Fibroblast of skin of left biceps (primary cell): ENCODE measurements around the gene FAM83E.

Experiments
- DNase-seq, 2 experiments: peaks; one replicate each; pipeline ENCODE4 v3.0.0-alpha.2; 2013; ENCODE audit warnings: low read depth in 2 of 2

Gene FAM83E

DNA sequence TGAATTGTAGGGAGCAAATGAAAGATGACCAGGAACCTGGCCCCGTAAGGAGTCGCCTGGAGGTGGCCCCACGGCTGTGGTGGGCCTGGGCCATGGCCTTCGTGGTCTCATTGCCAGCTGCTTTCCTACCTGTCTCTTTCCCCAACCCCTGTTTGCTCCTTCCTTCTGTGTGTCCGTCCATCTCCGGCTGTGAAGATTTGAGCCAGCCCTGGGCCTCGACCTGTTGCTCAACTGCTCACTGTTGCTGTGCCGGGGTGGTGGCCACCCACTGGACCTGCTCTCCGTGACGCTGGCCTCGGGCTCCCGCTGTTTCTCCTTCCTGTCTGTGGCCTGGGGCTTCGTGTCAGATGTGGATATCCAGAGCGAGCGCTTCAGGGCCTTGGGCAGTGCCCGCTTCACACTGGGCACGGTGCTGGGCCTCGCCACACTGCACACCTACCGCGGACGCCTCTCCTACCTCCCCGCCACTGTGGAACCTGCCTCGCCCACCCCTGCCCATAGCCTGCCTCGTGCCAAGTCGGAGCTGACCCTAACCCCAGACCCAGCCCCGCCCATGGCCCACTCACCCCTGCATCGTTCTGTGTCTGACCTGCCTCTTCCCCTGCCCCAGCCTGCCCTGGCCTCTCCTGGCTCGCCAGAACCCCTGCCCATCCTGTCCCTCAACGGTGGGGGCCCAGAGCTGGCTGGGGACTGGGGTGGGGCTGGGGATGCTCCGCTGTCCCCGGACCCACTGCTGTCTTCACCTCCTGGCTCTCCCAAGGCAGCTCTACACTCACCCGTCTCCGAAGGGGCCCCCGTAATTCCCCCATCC lies 13.8 kb upstream of the FAM83E start:
- no peak for DNase-seq

DNA sequence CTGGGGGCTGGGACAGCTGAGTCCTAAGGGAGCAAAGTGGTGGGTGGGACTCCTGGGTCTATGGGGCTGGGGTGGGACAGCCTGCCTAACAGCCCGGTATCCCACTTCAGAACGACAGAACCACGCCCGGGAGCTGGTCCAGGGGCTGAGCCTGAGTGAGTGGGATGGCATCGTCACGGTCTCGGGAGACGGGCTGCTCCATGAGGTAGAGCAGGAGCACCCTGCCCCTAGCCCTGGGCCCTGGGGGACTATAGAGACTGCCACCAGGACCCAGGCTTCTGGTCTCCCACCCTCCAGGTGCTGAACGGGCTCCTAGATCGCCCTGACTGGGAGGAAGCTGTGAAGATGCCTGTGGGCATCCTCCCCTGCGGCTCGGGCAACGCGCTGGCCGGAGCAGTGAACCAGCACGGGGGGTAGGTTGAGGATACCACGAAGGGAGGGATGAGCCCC lies 13.0 kb upstream of the FAM83E start:
- DNase-seq: no peak

DNA sequence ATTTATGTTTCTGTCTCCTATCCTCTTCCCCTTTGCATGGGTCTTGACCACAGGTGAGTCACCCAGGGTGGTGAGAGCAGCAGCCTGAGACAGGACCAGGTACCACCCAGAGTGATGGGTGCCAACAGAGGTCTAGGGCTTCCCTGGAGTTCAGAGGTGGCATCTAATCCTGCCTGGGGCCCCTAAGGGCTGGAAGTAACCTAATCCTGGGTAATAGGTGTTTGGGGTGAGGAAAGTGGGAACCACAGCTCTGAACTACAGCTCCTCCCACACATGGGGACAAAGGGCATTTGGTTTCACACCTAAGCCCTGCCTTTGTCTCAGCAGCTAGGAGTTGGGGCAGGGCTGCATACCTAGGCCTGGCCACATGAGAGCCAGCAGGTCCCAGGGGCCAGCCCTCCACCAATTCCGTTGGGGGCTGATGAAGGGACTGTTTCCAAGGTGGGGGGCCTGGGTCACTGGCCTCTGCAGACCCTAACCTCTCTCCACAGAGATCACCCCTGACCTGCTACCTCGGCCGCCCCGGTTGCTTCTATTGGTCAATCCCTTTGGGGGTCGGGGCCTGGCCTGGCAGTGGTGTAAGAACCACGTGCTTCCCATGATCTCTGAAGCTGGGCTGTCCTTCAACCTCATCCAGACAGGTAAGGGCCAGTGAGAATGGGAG lies 12.5 kb upstream of the FAM83E start:
- no peak for DNase-seq

DNA sequence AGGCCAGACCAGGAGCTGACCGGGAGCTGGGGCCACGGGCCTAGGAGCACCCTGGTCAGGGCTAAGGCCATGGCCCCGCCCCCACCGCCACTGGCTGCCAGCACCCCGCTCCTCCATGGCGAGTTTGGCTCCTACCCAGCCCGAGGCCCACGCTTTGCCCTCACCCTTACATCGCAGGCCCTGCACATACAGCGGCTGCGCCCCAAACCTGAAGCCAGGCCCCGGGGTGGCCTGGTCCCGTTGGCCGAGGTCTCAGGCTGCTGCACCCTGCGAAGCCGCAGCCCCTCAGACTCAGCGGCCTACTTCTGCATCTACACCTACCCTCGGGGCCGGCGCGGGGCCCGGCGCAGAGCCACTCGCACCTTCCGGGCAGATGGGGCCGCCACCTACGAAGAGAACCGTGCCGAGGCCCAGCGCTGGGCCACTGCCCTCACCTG lies 11.0 kb upstream of the FAM83E start:
- no peak for DNase-seq

DNA sequence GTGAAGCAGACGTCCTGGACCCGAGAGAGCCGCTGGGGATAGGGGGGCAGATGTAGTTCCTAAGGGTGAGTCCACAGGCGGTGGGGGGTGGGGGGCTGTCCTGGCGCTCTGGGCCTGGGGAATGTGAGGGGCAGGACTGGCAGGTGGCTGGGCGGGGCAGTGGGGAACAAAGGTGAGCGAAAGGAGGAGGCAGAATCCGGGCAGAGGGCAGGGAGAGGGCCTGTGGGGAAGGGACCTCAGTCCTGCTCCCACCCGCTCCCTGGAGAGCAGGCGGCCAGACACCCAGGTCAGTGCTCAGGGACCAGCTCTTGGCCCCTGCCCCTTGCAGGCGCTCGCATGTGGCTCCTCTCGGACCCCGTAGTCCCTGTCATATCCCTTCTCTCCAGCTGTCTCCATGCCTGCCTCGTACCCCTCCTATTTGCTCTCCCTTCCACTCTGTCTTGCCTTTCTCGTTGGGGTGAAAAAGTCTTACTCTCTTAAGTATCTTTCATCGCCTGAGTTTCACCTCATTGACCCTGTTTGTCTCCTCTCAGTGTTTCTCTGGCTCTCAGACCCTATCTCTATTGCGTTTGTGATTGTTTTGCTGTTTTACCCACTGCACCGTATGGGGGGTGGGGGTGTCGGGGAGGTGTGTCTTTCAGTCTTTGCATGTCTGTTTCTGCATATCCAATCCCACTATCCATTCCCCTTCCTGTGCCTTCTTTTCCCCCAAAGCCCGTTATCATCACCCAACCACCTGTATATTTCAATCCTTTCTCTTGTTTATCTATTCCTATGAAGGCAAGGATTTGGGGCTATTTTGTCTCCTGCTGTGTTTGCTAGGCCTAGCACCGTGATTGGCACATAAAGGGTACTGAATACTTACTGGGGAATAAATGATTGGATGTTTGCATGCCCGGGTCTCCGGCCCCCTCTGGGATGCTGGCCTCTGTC lies 10.2 kb upstream of the FAM83E start:
- no peak for DNase-seq

DNA sequence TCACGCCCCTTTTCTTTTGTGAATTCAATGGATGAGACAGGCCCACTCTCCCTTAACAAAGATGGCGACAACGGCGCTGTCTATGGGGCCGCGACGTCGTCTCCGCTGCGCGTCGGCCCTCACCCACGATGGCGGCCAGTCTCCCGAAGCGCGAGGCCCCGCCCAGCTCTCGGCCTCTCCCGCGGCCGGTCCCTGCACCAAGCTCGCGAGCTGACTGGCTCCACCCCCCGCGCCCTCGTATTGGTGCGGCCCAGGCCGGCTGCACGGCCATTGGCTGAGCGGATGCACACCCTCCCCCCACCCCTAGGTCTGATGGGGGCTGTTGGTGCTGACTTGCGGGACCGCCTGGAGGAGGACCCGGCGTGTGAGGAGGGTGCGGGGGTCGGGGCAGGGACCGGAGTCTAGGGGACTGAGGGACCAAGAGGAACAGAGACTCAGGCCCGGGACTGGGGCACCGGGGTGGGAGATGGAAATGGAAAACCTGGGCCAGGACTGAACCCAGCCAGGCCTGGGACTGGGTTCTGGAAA lies 9.3 kb upstream of the FAM83E start:
- DNase-seq: peak; percentile 94 to 96

DNA sequence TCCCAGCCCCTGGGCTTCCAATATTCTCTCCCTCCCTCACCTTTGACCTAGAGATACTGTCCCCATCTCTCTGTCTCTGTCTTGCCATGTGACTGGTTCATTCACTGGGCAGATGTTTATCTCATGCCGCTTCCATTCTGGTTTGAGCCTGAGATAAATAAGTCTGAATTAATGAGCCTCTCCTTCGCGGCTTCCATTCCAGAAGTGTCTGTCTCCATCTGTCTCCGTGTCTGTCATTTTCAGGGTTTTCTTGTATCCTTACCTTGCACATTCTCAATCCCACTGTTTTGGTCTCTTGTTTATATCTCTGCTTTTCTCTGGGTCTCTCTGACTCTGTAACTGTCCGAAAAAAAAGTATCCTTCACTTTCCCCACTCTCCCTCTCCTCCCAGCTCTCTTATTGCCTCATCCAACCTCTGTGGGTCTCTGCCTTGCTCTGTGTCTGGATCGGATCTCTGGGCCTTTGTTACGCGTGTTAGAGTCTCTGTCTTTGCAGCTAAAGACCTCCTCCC lies 8.7 kb upstream of the FAM83E start:
- no peak for DNase-seq

DNA sequence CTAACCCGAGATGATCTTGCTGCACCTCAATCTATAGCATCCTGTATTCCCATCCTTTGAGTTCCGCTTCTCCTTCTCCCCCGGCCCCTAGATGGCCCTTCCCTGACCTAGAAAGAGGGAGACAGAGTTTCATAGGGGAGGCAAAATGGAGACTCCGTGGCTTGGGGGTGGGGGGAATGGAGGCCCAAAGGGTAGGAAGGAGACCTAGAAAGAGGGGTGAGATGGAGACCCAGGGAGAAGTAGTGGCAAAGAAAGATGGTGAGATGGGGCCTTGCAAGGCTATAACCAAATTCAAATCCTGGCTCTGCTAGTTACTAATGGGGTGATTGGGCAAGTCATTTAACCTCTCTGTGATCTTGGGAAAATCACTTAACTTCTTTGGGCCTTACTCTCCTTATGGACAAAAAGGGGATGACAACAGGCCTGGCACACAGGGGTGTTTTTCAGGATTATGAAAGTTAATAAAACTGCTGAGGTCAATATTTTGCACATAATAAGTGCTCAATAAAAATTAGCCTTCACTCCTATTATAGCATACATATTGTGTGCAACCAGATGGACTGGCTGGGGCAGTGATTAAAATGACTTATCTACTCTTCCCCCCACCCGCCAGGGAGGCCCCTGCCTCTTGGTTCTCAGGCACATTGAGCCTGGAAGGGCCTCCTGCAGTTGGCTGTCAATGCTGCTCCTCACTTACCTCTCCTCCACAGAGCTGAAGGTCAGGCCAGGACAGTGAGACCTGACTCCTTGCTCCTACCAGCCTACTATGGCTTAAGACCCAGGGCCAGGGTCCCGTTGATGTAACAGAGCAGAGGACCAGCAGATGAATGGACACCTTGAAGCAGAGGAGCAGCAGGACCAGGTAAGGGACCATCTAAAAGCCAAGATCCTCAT lies 5.1 kb upstream of the FAM83E start:
- no peak for DNase-seq

DNA sequence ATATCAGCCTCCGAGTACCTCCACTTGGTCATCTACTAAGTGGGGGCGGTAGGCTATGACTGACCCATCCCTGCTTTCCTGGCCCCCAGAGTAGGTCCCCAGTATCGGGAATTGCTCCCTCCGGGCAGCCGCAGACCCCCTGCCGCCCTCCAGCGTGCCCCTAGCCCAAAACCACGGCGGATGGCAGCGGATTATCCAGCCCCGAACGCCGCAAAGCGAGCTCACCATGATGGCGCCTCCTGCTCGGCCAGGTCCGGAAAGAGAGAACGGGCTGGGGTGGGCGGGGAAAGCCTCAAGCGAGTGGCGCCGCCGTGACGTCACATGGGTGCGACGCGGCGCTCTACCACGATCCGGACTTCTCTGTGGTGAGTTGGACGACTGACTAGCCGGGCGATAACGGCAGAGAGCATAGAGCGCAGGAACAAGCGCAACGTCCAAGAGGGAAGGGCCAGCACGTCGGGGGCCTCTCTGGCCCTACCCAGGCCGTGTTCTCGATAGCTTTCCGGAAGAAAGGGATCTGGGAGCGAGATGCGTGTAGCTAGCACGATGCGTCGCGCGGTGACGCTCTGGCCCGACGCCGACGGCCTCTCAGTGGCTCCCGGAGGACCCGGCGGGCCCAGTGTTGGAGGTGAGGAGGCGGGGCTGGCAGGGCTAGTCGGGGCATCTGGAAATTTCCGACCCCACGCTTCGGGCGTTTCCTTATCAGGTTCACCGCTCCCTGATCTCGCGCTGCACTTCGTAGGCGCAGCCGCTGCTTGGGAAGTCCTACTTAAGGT lies 4.2 kb upstream of the FAM83E start, which contains the start of the genes RPL18 and SPHK2:
RPL18 (minus strand) TSS at position 263 of the 776 bp plus-strand sequence; CDS start at position 228, 35 bp downstream.
SPHK2 (plus strand) TSS at position 591 of the 776 bp plus-strand sequence. CDS start 1,009 bp downstream, outside the sequence.
- DNase-seq: peak; percentile 99 to 100

DNA sequence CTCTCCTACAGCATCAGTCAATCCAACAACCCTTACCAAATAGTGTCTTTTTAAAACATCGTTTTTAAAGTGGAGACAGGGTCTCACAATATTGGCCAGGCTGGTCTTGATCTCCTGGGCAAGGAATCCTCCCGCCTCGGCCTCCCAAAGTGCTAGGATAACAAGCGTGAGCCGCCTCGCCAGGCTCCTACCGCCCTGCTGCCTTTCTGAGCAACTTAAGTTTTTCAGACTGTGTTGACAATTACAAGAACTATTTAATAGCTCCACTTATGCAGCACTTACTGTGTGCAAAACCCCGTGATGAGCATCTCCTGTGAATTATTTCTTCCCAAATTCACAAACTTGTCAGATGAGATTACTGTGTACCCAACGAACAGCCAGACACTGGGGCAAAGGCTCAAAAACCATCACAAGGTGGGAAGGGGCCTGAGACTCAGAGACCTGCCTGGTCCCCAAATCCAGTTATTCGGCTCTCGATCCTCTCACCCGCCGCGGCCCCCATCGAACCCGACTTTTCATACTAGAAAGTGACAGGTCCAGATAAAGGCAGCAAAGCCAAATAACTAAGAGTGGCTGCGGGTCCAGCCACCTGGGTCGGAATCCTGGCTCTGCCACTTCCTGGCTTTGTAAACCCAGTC lies 3.5 kb upstream of the FAM83E start:
- DNase-seq: no peak

DNA sequence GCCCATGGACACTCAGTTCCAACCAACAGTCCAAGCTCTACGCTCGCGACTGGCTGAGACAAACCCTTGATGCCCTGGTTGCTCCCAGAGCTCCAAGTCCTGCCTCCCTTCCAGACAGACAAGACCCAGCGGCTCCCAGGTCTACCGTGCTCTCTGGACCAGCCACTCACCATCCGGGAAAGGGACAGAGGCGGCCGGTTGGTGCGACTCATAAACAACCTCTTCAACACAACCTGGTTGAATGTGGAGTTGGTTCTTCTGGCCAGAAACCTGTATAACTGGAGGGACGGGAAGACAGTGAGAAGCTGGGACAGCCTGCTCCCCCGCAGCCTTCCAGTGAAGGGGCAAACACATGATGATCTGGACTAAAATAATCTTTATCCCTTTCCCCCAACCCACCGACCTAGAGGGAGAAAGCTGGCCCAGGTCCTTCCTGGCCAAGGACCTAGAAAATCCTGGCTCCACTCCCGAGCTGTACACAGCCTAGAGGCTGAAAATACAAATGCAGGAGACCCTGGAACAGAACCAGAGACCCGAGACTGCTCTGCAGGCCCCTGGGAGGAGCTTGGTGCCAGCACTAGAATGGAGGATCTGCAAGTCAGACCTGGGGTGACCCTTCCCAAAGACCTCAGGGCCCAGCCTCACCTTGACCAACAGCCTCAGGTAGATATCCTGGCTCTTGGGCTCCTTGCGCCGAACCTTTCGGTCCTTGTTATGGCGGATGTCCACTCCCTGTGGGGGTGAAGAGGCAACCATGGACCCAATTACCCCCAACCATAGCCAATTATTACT lies 2.5 kb upstream of the FAM83E start:
- no peak for DNase-seq

DNA sequence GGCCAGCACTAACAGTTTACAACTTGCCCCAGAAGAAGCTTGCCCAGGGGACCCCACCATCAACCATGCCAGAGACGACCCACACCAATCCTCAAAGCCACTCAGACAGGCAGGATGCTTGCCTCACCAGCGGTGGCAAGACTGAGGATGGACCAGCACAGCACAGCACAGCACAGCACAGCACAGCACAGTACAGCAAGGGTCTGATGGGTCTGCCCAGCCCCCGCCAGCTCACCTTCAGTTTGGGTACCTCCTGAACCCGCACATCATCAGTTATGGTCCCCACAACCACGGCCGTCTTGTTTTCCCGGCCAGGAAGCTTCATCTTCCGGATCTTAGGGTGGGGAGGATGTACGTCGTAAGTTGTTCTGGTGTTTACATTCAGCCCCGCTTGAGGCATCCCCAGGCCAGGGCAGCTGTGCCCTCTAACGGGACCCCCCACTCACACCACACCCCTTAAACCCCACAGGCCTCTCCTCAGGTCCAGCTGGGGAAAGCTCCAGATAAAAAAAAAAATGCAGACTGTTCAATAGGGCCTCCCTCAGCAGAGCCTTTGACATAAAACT lies 1.7 kb upstream of the FAM83E start:
- no peak for DNase-seq

DNA sequence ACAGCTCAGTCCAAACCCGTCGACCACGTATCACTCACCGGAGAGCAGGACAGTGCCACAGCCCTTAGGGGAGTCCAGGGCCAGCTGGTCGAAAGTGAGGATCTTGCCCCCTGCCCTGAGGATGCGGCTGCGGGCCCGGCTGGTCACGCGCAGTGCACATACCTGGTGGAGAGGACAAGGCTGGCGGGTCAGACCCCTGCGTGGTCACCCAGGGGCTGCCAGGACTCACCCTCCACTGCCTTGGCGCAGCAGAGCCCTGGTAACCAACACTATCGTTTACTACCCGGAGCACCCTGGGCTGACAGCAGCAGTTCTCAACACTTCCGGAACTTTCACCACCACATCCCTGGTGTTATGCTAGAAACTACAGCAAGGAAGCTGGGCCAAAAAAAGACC lies 1.2 kb upstream of the FAM83E start:
- DNase-seq: no peak

DNA sequence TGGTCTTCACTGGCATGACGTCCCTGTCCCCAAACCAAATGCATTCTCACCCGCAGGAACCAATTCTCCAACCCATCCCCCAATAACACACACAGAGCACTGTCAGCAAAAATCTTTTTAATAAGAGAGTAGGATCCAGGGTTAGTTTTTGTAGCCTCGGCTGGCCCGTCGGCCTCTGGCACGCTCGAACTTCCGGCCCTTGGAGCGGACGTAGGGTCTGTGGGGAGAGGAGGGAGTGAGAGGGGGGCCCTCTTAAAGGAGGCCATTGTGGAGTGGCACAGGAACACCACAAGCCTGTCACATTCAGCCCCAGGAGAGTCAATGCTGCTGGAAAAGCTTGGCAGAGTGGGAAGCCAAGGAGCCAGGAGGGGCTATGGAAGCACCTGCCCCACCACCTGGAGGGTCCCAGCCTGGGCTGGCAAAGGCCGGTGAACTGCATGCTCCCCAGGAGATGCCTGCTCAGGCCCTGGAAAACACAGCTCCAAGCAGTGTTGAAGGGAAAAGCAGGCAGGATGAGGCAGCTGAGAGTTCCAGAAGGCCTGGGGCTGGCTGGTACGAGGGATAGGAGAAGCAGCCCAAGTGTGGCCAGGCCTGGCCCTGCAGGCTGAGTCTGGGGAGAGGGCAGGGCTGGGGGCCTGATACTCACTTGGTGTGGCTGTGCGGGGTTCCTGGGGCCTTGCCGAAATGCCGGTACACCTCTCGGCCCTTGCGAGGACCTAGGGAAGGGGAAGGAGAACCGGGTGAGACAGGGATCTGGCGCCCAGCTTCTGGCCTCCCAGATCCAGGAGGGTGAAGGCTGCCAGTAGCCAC lies 560 bp upstream of the FAM83E start:
- no peak for DNase-seq

DNA sequence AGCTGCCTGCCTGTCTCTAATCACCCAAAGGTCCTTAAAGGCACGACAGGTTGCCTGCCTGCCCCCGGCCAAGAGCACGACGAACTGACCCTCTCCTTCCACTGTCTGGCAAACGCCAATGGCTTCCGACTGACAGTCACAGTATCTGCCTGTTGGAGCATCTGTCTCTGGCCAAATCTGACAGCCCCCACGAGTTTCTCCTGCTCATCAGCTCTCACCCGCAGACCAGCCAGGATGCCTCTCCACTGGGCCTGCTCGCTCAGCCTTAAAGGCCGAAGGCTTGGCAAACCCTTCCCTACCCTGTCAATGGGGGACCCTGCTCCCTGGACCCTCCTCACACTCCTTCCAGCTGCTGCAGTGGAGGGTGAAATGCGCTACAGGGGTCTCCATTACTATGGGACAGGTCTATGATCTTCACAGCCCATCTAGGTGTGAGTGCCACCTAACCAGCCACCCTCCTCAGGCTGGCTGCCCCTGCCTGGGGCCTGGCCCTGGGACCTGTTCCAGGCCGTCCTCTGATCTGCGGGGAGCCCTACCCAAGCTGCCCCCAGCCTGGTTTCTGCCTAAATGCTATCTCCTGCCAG lies 932 bp downstream of the FAM83E start:
- DNase-seq: no peak

DNA sequence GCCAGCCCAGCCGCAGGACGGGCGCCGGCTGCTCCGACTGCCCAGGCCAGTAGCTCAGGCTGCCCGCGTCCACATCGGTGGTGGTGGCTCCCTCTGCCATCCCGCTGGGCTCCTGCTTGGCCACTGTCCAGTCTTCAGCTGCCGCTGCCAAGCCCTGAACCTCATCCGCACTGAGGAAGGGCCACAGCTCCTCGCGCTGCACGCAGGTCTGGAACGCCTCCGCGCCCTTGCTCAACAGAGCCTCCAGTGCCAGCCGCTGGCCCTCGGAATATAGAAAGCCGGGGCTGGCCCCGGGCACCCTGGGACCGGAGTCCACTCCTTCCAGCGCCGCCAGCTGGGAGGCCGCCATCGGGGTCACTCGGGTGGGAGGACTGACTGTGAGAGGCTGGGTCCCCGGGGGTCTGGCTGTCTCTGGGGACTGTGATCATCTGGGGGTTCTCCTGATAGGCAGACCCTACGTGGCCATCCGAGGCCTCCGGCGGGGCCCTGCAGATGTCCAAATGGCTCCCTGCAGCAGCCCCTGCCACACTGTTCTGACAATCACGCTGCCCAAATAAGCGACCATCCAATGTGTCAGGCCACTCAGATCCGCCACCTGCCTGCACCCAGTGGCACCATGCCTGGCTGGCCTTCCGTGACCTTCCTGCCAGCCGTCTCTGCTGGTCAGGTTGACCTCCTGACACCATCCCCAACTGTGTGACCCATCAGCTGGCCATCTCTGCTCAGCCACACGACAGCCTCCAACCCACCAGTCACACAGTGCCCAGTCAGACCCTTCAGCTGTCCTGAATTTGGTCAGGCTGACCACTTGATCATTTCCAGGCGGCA lies 1.6 kb downstream of the FAM83E start:
- no peak for DNase-seq
